A549 (cell line): ENCODE measurements around the gene KNCN.

Experiments
- CHD2 ChIP-seq: fragments of 150-350 bp; IDR thresholded peaks from 2 replicates; pipeline ENCODE4 v1.6.1; 2014; ENCODE audit warnings: low read length; ENCODE audit not compliant: partially characterized antibody
- CTCF ChIP-seq: fragments of >200 bp; sonication (Bioruptor Twin); formaldehyde crosslinking; IDR thresholded peaks from 3 replicates; pipeline ENCODE4 v1.5.1; 2016
- EHF ChIP-seq: fragments of 250-450 bp; sonication (Bioruptor Pico); IDR thresholded peaks from 2 replicates; pipeline ENCODE4 v1.5.0; 2020; ENCODE audit warnings: mild to moderate bottlenecking
- EP300 ChIP-seq, 2 experiments: fragments of >200 bp; sonication (Bioruptor Twin); formaldehyde crosslinking; IDR thresholded peaks; 2 replicates in 1 of 2; 3 replicates in 1 of 2; pipeline ENCODE4 v1.6.1; 2016 to 2017
- GATA3 ChIP-seq: IDR thresholded peaks from 2 replicates; pipeline ENCODE4 v1.6.1; 2012; ENCODE audit warnings: borderline replicate concordance
- JUN ChIP-seq, 2 experiments: fragments of >200 bp; sonication (Bioruptor Twin); formaldehyde crosslinking; IDR thresholded peaks; 2 replicates in 1 of 2; 3 replicates in 1 of 2; pipeline ENCODE4 v1.6.1; 2016 to 2017
- JUNB ChIP-seq: fragments of >200 bp; sonication (Bioruptor Twin); formaldehyde crosslinking; IDR thresholded peaks from 2 replicates; pipeline ENCODE4 v1.6.1; 2016
- MAFK ChIP-seq: fragments of 450-650 bp; IDR thresholded peaks from 2 replicates; pipeline ENCODE4 v1.6.1; 2014; ENCODE audit not compliant: partially characterized antibody
- MAZ ChIP-seq: fragments of 150-350 bp; IDR thresholded peaks from 2 replicates; pipeline ENCODE4 v1.6.1; 2014; ENCODE audit warnings: antibody characterized with exemption, low read depth, low read length, borderline replicate concordance
- NR3C1 ChIP-seq: fragments of >200 bp; sonication (Bioruptor Twin); formaldehyde crosslinking; IDR thresholded peaks from 3 replicates; pipeline ENCODE4 v1.6.1; 2017
- REST ChIP-seq: fragments of 200-600 bp; sonication (generic); IDR thresholded peaks from 2 replicates; pipeline ENCODE4 v1.6.1; 2016; ENCODE audit warnings: antibody characterized with exemption, mild to moderate bottlenecking, moderate library complexity

- TF ChIP-seq JUN (IDR thresholded peaks at IDR 0.05) (no peak), CTCF (no peak), NR3C1 (no peak), CHD2 (no peak), EP300 (IDR thresholded peaks at IDR 0.05) (no peak), MAFK (no peak), MAZ (no peak), GATA3 (no peak), EHF (CRISPR knock-in tag) (no peak), REST (no peak), JUNB (no peak)
Measured at GRCh38 chr1:46517010-46517600, 34.3 kb downstream of the KNCN start.
